ENCODE data around the gene ZSCAN16. TPM values are rescaled to one million over a fixed set of nuclear protein-coding genes. Genes with fewer than 3 reads are reported as not detected.
"Not testable (repeated sequence)": the region's sequence is repeated elsewhere in the genome, so short reads cannot be mapped to it uniquely, and the experiment has no call there.

The ZSCAN16 gene
- total RNA-seq, result 4.8 and 5.1 TPM in 2 replicates
- long read RNA-seq, transcript ZSCAN16-201 (4 exons, 1,328 nt), result major isoform, 12 of 20 reads
- long read RNA-seq, partial matches to known transcripts, result 0 of 20 reads
- long read RNA-seq, other reads (novel, unspliced or antisense), result 8 of 20 reads

DNA sequence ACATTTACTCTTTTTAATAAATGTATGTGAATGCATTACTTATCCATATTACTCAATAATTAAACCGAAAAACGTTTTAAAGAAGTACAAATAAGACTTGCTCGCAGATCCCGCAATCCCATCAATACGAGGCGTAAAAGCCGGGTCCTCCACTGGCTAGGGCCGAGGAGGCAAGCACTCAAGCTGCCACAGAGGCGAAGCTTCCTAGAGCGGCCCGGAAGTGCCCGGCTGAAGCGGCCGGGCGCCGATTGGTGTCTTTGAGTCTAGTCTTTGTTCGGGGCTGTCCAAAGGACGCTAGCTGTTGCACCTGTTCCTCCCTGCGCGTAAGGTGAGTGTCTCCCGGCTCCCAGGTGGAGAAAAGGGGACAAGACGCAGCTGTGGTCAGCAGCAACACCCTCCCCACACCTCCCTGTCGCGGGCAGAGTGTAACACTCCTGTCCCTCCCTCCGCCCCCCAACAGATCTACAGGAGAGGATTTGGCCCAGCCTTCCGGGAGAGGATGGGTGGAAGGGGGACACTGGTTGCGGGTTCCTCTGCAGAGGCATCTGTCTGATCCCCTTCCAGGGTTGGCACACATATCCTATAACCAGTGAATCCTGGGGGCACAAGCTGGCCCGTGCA lies at the start of gene ZSCAN16:
Gene ZSCAN16 (plus strand): TSS at position 260 of the 621 bp plus-strand sequence. CDS start 835 bp downstream, outside the sequence.
- no peaks in the 10 kb centered on the region for H3K9me3 Mint-ChIP-seq (ENCODE audit: unreplicated experiment)
- H3K4me3 Mint-ChIP-seq (ENCODE audit: unreplicated experiment), result peak within 1 kb of the TSS; percentile 95
- H3K4me1 Mint-ChIP-seq (ENCODE audit: unreplicated experiment), result peaks cover 18% of the 10 kb centered on the region
- no peaks in the 10 kb centered on the region for H3K27me3 Mint-ChIP-seq (ENCODE audit: unreplicated experiment)
- peak within 1 kb of the TSS; percentile 89 for H3K27ac Mint-ChIP-seq (ENCODE audit: unreplicated experiment)
- H3K36me3 Mint-ChIP-seq (ENCODE audit: unreplicated experiment), result peaks cover 18% of the 10 kb centered on the region
- TF ChIP-seq, protein P1, sequence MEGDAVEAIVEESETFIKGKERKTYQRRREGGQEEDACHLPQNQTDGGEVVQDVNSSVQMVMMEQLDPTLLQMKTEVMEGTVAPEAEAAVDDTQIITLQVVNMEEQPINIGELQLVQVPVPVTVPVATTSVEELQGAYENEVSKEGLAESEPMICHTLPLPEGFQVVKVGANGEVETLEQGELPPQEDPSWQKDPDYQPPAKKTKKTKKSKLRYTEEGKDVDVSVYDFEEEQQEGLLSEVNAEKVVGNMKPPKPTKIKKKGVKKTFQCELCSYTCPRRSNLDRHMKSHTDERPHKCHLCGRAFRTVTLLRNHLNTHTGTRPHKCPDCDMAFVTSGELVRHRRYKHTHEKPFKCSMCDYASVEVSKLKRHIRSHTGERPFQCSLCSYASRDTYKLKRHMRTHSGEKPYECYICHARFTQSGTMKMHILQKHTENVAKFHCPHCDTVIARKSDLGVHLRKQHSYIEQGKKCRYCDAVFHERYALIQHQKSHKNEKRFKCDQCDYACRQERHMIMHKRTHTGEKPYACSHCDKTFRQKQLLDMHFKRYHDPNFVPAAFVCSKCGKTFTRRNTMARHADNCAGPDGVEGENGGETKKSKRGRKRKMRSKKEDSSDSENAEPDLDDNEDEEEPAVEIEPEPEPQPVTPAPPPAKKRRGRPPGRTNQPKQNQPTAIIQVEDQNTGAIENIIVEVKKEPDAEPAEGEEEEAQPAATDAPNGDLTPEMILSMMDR (IDR thresholded peaks at IDR 0.05), result no peak
- DNase-seq (ENCODE audit: extremely low spot score, unreplicated experiment), result peak; percentile 88

DNA sequence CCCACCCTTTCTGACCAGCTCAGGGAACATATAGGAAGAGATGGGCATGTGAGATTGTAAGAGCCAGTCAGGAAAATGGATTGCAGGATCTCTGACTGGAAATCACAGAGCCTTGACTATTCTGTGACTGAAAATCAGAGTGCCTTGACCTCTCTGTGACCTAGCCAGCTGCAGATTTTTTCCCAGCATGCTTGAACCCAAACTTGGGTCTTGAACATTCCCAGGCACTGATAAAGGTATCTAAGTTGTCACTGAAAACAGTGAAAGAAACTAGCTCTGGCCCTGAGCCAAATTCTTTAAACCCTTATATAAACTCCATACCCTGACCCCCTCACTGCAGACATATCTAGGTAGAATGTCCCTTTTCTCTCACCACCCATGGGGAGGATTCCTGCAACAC lies 46.4 kb upstream of the ZSCAN16 start:
- Mint-ChIP-seq H3K4me3 (ENCODE audit: unreplicated experiment) (no peak overlapping the region), H3K27me3 (ENCODE audit: unreplicated experiment) (no peaks in the 10 kb centered on the region), H3K4me1 (ENCODE audit: unreplicated experiment) (peaks cover 11% of the 10 kb centered on the region)

GRCh38 chr6:28078836-28079235 lies 45.6 kb upstream of the ZSCAN16 start:
- H3K27ac Mint-ChIP-seq (ENCODE audit: unreplicated experiment), result no peak overlapping the region

More for the DNA sequence above, 46.4 kb upstream of the ZSCAN16 start:
- H3K27ac Mint-ChIP-seq (ENCODE audit: unreplicated experiment), result no peak overlapping the region
- H3K9me3 Mint-ChIP-seq (ENCODE audit: unreplicated experiment), result no peaks in the 10 kb centered on the region
- no peaks in the 10 kb centered on the region for H3K36me3 Mint-ChIP-seq (ENCODE audit: unreplicated experiment)
- no peak for DNase-seq (ENCODE audit: extremely low spot score, unreplicated experiment)
- TF ChIP-seq, protein P1 (IDR thresholded peaks at IDR 0.05), result no peak

GRCh38 chr6:28080381-28080630 lies 44.1 kb upstream of the ZSCAN16 start, which contains the start of gene ZNF165:
Gene ZNF165, plus strand, starts transcription at chr6:28080568. Its CDS starts 4,913 bp downstream, at chr6:28085481.
- not testable (repeated sequence) for DNase-seq (ENCODE audit: extremely low spot score, unreplicated experiment); H3K36me3 Mint-ChIP-seq (ENCODE audit: unreplicated experiment); H3K27me3 Mint-ChIP-seq (ENCODE audit: unreplicated experiment); H3K9me3 Mint-ChIP-seq (ENCODE audit: unreplicated experiment)
- peak within 1 kb of the TSS; percentile 97 for H3K4me3 Mint-ChIP-seq (ENCODE audit: unreplicated experiment)
- H3K27ac Mint-ChIP-seq (ENCODE audit: unreplicated experiment), result peak within 1 kb of the TSS; percentile 99
- H3K4me1 Mint-ChIP-seq (ENCODE audit: unreplicated experiment), result peaks cover 11% of the 10 kb centered on the region

More at GRCh38 chr6:28078836-28079235, 45.6 kb upstream of the ZSCAN16 start:
- DNase-seq (ENCODE audit: extremely low spot score, unreplicated experiment), result no peak
- TF ChIP-seq, protein P1 (IDR thresholded peaks at IDR 0.05), result no peak
- H3K27me3 Mint-ChIP-seq (ENCODE audit: unreplicated experiment), result peaks cover under 1% of the 10 kb centered on the region
- no peaks in the 10 kb centered on the region for H3K9me3 Mint-ChIP-seq (ENCODE audit: unreplicated experiment)
- H3K4me3 Mint-ChIP-seq (ENCODE audit: unreplicated experiment), result peak overlapping the region; percentile 43
- no peaks in the 10 kb centered on the region for H3K36me3 Mint-ChIP-seq (ENCODE audit: unreplicated experiment)
- peaks cover 11% of the 10 kb centered on the region for H3K4me1 Mint-ChIP-seq (ENCODE audit: unreplicated experiment)

- Mint-ChIP-seq H3K4me3 (ENCODE audit: unreplicated experiment) (peak overlapping the region; percentile 97), H3K36me3 (ENCODE audit: unreplicated experiment) (no peaks in the 10 kb centered on the region), H3K27ac (ENCODE audit: unreplicated experiment) (peak overlapping the region; percentile 99), H3K27me3 (ENCODE audit: unreplicated experiment) (peaks cover 2% of the 10 kb centered on the region), H3K9me3 (ENCODE audit: unreplicated experiment) (no peaks in the 10 kb centered on the region), H3K4me1 (ENCODE audit: unreplicated experiment) (peaks cover 11% of the 10 kb centered on the region)
- peak; percentile 97 for DNase-seq (ENCODE audit: extremely low spot score, unreplicated experiment)
- TF ChIP-seq, protein P1 (IDR thresholded peaks at IDR 0.05), result no peak
Measured at GRCh38 chr6:28080631-28081485, 43.6 kb upstream of the ZSCAN16 start.

Measured in osteocyte (in vitro differentiated cells).